PC-3 (cell line): ENCODE data around the gene RBPJ.

Source experiments
- CTCF ChIP-seq: fragments of 300-600 bp; sonication (generic); conservative IDR thresholded peaks from 2 replicates; pipeline ENCODE4 v1.5.1; 2017; ENCODE audit warnings: antibody characterized with exemption, low read depth, mild to moderate bottlenecking, low read length
- EZH2 ChIP-seq: fragments of 300-600 bp; sonication (generic); IDR thresholded peaks from one replicate; pipeline ENCODE4 v1.6.1; 2017; ENCODE audit warnings: antibody characterized with exemption, mild to moderate bottlenecking, low read length; ENCODE audit not compliant: unreplicated experiment
- EZH2phosphoT487 ChIP-seq: fragments of 300-600 bp; sonication (generic); IDR thresholded peaks from 2 replicates; pipeline ENCODE4 v1.6.1; 2018; ENCODE audit warnings: mild to moderate bottlenecking, antibody characterized with exemption, low read length, borderline replicate concordance

GRCh38 chr4:26354491-26354890 is 33.7 kb downstream of the RBPJ start:
- TF ChIP-seq CTCF, result no peak
- no peak for TF ChIP-seq EZH2
- TF ChIP-seq EZH2phosphoT487, result no peak
